Measurements from ENCODE around the gene TOR4A.
"Not testable (repeated sequence)": the region's sequence is repeated elsewhere in the genome, so short reads cannot be mapped to it uniquely, and the experiment has no call there.

The TOR4A gene

GRCh38 chr9:137252555-137253506, 24.7 kb upstream of the TOR4A start:
- Histone ChIP-seq H3K4me1 (peaks cover 7% of the 10 kb centered on the region), H3K4me3 (no peak overlapping the region), H3K9me3 (no peaks in the 10 kb centered on the region), H3K27me3 (ENCODE audit: low read depth) (no peaks in the 10 kb centered on the region), H3K36me3 (replicated peaks) (peaks cover 17% of the 10 kb centered on the region)
- DNase-seq (ENCODE audit: low spot score in 2 of 2) = peak in 1 of 2 experiments; percentile 52
- in situ Hi-C loops (cut with MboI; ENCODE audit: low sequenced_read_pairs) = no loop called here

- DNase-seq (ENCODE audit: low spot score in 2 of 2) = no peak
- H3K4me3 ChIP-seq = peak overlapping the region; percentile 66
- H3K36me3 ChIP-seq (replicated peaks) = peaks cover 23% of the 10 kb centered on the region
- peaks cover 7% of the 10 kb centered on the region for H3K4me1 ChIP-seq
- H3K27me3 ChIP-seq (ENCODE audit: low read depth) = no peaks in the 10 kb centered on the region
- no peaks in the 10 kb centered on the region for H3K9me3 ChIP-seq
- in situ Hi-C loops (cut with MboI; ENCODE audit: low sequenced_read_pairs) = no loop called here
Observed at GRCh38 chr9:137253717-137254623, 23.6 kb upstream of the TOR4A start.

- peaks cover 7% of the 10 kb centered on the region for H3K4me1 ChIP-seq
- peak; percentile 85 to 97 for DNase-seq (ENCODE audit: low spot score in 2 of 2)
- H3K9me3 ChIP-seq = no peaks in the 10 kb centered on the region
- in situ Hi-C loops (cut with MboI; ENCODE audit: low sequenced_read_pairs) = no loop called here
- H3K27me3 ChIP-seq (ENCODE audit: low read depth) = no peaks in the 10 kb centered on the region
- H3K36me3 ChIP-seq (replicated peaks) = peaks cover 26% of the 10 kb centered on the region
- H3K4me3 ChIP-seq = peak within 1 kb of the TSS; percentile 91
Observed at GRCh38 chr9:137254624-137255447, 22.7 kb upstream of the TOR4A start, which contains the start of gene NELFB. NELFB (plus strand) TSS chr9:137255327.

GRCh38 chr9:137255448-137256114, 21.9 kb upstream of the TOR4A start:
- in situ Hi-C loops (cut with MboI; ENCODE audit: low sequenced_read_pairs) = no loop called here
- peak overlapping the region; percentile 91 for H3K4me3 ChIP-seq
- no peaks in the 10 kb centered on the region for H3K9me3 ChIP-seq
- H3K27me3 ChIP-seq (ENCODE audit: low read depth) = no peaks in the 10 kb centered on the region
- no peak for DNase-seq (ENCODE audit: low spot score in 2 of 2)
- peaks cover 7% of the 10 kb centered on the region for H3K4me1 ChIP-seq
- H3K36me3 ChIP-seq (replicated peaks) = peaks cover 27% of the 10 kb centered on the region

- Histone ChIP-seq H3K36me3 (replicated peaks) (peaks cover 31% of the 10 kb centered on the region), H3K9me3 (no peaks in the 10 kb centered on the region), H3K4me3 (peak overlapping the region; percentile 91), H3K27me3 (ENCODE audit: low read depth) (no peaks in the 10 kb centered on the region), H3K4me1 (peaks cover 7% of the 10 kb centered on the region)
- in situ Hi-C loops (cut with MboI; ENCODE audit: low sequenced_read_pairs) = no loop called here
- no peak for DNase-seq (ENCODE audit: low spot score in 2 of 2)
Observed at GRCh38 chr9:137256362-137256761, 21.2 kb upstream of the TOR4A start.

GRCh38 chr9:137256856-137257255, 20.7 kb upstream of the TOR4A start:
- Histone ChIP-seq H3K36me3 (replicated peaks) (peaks cover 31% of the 10 kb centered on the region), H3K4me3 (peak overlapping the region; percentile 91), H3K27me3 (ENCODE audit: low read depth) (no peaks in the 10 kb centered on the region), H3K4me1 (peaks cover 7% of the 10 kb centered on the region), H3K9me3 (no peaks in the 10 kb centered on the region)
- no peak for DNase-seq (ENCODE audit: low spot score in 2 of 2)
- in situ Hi-C loops (cut with MboI; ENCODE audit: low sequenced_read_pairs) = no loop called here

- peak; percentile 36 to 67 for DNase-seq (ENCODE audit: low spot score in 2 of 2)
- H3K4me3 ChIP-seq; H3K9me3 ChIP-seq; in situ Hi-C loops (cut with MboI; ENCODE audit: low sequenced_read_pairs); H3K27me3 ChIP-seq (ENCODE audit: low read depth); H3K4me1 ChIP-seq: not testable (repeated sequence)
- peaks cover 41% of the 10 kb centered on the region for H3K36me3 ChIP-seq (replicated peaks)
Observed at GRCh38 chr9:137262173-137262908, 15.2 kb upstream of the TOR4A start.

- no peak overlapping the region for H3K4me3 ChIP-seq
- H3K4me1 ChIP-seq = no peaks in the 10 kb centered on the region
- peaks cover 45% of the 10 kb centered on the region for H3K36me3 ChIP-seq (replicated peaks)
- DNase-seq (ENCODE audit: low spot score in 2 of 2) = no peak
- H3K27me3 ChIP-seq (ENCODE audit: low read depth) = no peaks in the 10 kb centered on the region
- in situ Hi-C loops (cut with MboI; ENCODE audit: low sequenced_read_pairs) = no loop called here
- H3K9me3 ChIP-seq = no peaks in the 10 kb centered on the region
Observed at GRCh38 chr9:137262909-137263285, 14.6 kb upstream of the TOR4A start.

GRCh38 chr9:137263506-137263905, 14.0 kb upstream of the TOR4A start:
- peaks cover 50% of the 10 kb centered on the region for H3K36me3 ChIP-seq (replicated peaks)
- no peak overlapping the region for H3K4me3 ChIP-seq
- H3K9me3 ChIP-seq = no peaks in the 10 kb centered on the region
- in situ Hi-C loops (cut with MboI; ENCODE audit: low sequenced_read_pairs) = no loop called here
- no peak for DNase-seq (ENCODE audit: low spot score in 2 of 2)
- no peaks in the 10 kb centered on the region for H3K27me3 ChIP-seq (ENCODE audit: low read depth)
- no peaks in the 10 kb centered on the region for H3K4me1 ChIP-seq

GRCh38 chr9:137264067-137264466, 13.5 kb upstream of the TOR4A start:
- in situ Hi-C loops (cut with MboI; ENCODE audit: low sequenced_read_pairs) = no loop called here
- Histone ChIP-seq H3K4me1 (no peaks in the 10 kb centered on the region), H3K9me3 (no peaks in the 10 kb centered on the region), H3K36me3 (replicated peaks) (peaks cover 50% of the 10 kb centered on the region), H3K4me3 (no peak overlapping the region), H3K27me3 (ENCODE audit: low read depth) (no peaks in the 10 kb centered on the region)
- no peak for DNase-seq (ENCODE audit: low spot score in 2 of 2)

- in situ Hi-C loops (cut with MboI; ENCODE audit: low sequenced_read_pairs) = no loop called here
- Histone ChIP-seq H3K4me3 (no peak overlapping the region), H3K36me3 (replicated peaks) (peaks cover 52% of the 10 kb centered on the region), H3K4me1 (no peaks in the 10 kb centered on the region), H3K9me3 (no peaks in the 10 kb centered on the region), H3K27me3 (ENCODE audit: low read depth) (no peaks in the 10 kb centered on the region)
- no peak for DNase-seq (ENCODE audit: low spot score in 2 of 2)
Observed at GRCh38 chr9:137265496-137266161, 11.9 kb upstream of the TOR4A start.

GRCh38 chr9:137266162-137266527, 11.4 kb upstream of the TOR4A start:
- DNase-seq (ENCODE audit: low spot score in 2 of 2) = peak in 1 of 2 experiments; percentile 10
- H3K36me3 ChIP-seq (replicated peaks) = peaks cover 52% of the 10 kb centered on the region

More at GRCh38 chr9:137266162-137266527, 11.4 kb upstream of the TOR4A start:
- H3K27me3 ChIP-seq (ENCODE audit: low read depth) = no peaks in the 10 kb centered on the region
- no peaks in the 10 kb centered on the region for H3K9me3 ChIP-seq
- in situ Hi-C loops (cut with MboI; ENCODE audit: low sequenced_read_pairs) = no loop called here
- no peak overlapping the region for H3K4me3 ChIP-seq
- no peaks in the 10 kb centered on the region for H3K4me1 ChIP-seq

Data from HAP-1 (cell line).